Smooth muscle cell of the brain vasculature (primary cell): ENCODE data around the gene NT5DC1.

Experiments
- DNase-seq: peaks from one replicate; pipeline ENCODE4 v3.0.0-alpha.2; 2012; ENCODE audit warnings: low read depth, low spot score

The NT5DC1 gene

GRCh38 chr6:116100419-116101301, at the start of gene NT5DC1:
Gene NT5DC1 (plus strand): TSS chr6:116100853. CDS start chr6:116100931, 78 bp downstream.
- DNase-seq = no peak

DNA sequence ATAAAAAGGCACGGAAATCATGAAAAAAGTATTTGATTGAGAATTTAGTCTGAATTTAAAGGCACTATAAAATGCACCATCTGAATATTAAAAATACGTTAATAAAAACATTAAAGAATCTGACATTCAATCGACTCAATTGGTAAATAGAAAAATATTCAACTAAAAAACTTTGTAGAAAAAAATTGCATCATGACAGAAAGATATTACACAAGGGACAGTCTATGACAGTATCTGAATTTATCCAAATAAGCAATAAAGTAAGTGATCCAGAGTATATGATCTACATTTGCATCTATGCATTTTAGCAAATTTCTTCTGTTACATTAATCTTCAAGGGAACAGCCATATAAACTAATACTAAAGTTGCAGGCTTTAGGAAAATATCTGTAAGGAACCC, 49.4 kb upstream of the NT5DC1 start:
- no peak for DNase-seq

- no peak for DNase-seq
These were observed 45.1 kb upstream of the NT5DC1 start for GRCh38 chr6:116055513-116055912.

DNA sequence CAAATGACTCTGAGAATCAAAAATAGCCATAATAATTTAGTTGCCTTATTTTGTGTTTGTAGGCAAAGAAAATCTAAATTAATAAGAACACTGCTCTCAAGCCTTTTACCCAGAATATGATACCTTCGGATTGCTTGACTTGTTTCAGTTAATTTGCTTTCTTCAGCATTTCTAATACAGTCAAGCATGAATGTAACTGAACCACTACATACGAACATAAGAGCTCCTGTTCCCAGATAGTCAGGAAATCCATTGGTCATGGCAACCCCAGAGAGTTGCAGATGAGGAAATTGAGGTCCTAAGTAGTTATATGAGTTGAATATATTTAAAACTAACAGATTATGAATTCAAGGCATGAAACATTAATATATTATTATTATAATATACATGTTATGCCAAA, 42.9 kb upstream of the NT5DC1 start:
- no peak for DNase-seq

DNA sequence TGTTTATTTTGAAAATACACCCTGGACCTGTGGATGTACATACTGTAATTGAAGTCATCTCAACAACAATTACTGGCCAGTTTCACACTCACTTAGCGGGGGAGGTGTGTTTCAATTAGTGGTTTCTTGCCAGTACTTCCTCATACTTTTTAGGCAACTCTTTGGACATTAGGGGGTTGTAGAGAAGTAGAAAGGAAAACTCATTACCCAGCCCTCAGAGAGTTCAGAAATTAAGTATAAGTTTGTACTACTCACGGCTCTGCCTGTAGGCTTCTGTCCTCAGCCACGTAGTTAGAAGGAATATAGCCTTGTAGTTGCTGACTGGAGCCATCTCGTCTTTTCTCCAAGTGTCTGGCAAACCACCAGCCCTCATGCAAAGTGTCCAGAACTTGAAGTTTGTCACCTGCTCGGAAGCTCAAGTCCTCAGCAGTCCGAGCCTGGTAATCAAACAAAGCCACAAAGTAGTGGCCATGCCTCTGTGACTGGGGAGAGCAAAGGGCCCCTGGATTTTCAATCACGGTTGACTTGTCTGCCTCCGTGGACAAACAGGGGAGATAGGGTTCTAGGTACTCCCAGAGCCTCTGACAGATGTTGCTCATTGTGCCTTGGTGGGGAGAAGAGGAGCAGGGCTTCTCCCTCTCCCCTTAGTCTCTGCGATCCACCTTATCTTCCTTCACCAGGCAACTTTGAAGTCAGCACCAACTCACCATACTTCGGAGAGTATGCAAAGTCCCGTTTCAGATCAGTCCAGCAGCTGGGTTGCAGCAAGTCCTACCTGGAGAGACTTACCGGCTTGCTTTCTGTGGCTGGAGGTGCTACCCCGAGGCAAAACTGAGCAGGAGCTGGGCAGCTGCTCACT, 40.7 kb upstream of the NT5DC1 start:
- DNase-seq = no peak

- DNase-seq = no peak
These were observed 39.9 kb upstream of the NT5DC1 start, which contains the start of gene FRK for GRCh38 chr6:116060572-116061283. Gene FRK (minus strand): TSS chr6:116060891. CDS start chr6:116060311, 580 bp downstream.

- DNase-seq = no peak
These were observed 38.2 kb upstream of the NT5DC1 start for GRCh38 chr6:116062496-116062895.

DNA sequence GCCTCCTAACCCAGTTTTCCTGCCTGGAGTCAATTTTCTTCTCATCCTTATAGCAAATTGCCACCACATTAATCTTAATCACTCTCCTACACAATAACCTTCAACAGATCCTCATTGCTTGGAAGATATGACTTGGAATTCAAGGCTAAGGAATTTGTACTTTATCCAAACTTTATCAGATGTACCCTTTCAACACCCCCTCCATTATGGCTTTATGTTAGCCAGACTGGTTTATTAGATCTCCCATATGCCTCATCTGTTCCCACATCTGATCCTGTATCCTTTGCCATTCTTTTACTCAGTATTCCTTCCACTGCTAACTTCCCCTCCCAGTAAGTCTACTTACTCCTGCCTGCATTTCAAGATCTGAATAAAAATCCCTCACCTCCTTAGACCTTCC, 36.0 kb upstream of the NT5DC1 start:
- DNase-seq = no peak

- DNase-seq = no peak
These were observed 33.9 kb upstream of the NT5DC1 start for GRCh38 chr6:116066789-116067188.

- no peak for DNase-seq
These were observed 30.6 kb upstream of the NT5DC1 start for GRCh38 chr6:116070101-116070500.

GRCh38 chr6:116070616-116071389, 29.9 kb upstream of the NT5DC1 start:
- no peak for DNase-seq

- no peak for DNase-seq
These were observed 28.3 kb upstream of the NT5DC1 start for GRCh38 chr6:116072368-116072767.

DNA sequence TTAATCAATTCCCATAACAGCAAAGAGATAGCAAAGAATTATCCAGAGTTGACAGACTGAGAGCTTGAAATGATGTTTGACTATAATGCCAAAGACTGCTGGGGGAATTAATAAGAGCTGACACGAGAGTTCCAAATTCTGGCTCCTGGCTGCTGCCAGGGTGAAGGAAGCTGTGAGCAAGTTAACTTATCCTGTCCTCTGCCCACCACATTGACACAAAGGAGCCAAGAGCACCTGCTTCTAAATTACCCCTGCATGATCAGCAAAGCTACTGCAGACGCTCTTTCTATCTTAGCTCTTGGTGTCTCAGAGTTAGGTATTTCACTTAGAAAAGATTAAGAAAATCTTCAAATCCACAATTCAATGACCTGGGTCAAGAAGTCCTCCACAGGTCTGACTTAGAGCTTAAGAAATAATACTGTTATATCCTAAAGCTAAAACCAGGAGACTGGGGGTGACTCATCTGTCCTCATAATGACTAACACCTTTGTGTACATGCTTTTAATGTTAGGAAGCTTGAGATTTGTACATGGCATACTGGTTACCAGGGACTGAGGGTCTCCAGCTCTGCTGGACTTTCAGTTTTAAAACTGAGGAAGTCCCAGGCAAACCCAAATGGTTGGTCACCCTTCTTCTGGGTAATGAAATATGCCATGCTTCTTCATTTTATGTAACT, 26.8 kb upstream of the NT5DC1 start:
- DNase-seq = no peak

DNA sequence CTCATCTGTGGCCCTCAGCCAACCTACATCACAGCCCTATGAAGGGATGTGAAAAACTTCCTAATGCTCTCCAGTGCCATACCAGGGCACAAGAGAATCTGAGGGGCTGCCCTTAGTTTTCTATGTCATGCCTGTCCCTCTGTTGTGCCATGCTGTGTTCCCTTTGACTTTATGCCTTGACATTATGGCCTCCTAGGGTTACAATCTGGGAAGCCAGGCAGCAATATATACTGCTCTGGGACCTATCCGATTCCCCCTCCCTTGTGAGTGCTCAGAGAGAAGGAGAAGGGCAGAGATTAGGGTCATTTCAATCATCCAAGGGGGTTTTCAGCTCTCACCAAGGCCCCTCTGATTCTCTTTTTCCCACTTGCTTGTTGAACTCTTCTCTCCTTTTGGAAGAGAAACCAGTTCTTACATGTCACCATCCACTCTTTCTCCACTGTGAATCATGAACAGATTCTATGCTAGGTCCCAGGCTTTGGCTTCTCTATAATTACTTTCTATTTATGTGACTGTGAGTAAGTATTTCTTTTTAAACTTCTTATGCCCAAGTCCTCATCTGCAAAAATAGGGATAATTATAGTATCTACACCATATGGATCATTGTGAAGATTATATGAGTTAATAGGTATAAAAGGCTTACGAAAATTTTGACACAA, 25.8 kb upstream of the NT5DC1 start:
- no peak for DNase-seq

GRCh38 chr6:116078522-116078921, 22.1 kb upstream of the NT5DC1 start:
- no peak for DNase-seq

DNA sequence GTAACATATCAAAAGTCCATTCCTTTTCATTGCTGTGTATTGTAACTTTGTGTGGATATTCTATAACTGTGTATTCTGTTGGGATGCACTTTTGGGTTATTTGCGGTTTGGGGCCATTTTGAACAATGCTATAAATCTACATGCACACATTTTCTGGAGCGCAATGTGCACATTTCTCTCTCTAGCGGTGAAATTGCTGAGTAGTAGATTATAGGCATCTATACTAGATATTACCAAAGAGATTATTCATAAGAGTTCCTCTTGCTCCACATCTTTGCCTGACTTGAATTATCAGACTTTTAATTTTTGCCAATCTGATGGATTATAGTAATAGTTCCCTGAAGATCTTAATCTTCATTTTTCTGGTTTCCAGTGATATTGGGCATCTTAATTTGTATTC, 21.7 kb upstream of the NT5DC1 start:
- no peak for DNase-seq

GRCh38 chr6:116083052-116083451, 17.6 kb upstream of the NT5DC1 start:
- DNase-seq = no peak

- no peak for DNase-seq
These were observed 16.4 kb upstream of the NT5DC1 start for GRCh38 chr6:116084284-116084683.

DNA sequence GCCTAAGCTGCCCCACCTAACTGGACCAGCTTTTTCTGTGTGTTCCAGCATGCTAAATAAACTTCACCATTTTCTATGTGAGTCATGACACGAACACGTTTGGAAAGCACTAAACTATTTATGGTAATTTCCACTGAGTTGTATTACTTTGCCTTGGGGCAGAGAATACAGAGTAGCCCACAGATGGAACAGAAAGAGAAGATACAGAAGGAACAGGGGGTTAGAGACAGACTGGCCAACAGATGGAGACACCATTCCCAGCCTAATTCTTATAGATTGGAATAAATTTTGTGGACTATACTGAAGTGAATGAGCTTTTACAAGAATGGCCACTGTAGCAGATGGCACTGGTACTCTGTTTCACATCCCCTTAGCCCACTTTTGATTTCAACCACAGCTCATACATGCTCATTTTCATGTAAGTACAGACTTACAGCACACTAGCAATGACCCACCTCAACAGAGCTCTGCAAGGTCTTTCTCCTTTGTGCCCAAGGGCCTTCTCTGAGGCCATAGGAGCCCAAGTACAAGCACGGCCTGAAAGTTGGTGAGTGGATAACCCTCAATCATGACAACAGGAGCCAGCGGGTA, 13.1 kb upstream of the NT5DC1 start:
- no peak for DNase-seq

DNA sequence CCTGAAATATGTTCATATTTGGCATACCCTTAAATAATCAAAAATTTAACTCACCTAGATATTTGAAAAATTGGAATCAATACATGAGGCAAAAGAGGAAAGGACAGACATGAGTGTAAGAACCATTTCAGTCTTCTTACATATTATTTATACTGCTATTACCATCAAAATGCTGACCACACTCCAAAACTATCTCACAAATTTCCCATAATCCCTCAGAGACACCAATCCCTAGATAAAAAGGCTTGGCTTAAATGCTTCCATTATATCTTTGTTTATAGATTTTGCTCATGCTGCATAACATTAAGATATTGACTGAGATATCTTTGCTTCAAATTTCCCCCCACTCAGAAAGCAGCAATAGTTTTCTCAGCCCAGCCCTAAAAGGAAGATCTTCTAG, 11.7 kb upstream of the NT5DC1 start:
- no peak for DNase-seq
